ENCODE measurements around the gene DLX5.

- TF ChIP-seq, protein P1, sequence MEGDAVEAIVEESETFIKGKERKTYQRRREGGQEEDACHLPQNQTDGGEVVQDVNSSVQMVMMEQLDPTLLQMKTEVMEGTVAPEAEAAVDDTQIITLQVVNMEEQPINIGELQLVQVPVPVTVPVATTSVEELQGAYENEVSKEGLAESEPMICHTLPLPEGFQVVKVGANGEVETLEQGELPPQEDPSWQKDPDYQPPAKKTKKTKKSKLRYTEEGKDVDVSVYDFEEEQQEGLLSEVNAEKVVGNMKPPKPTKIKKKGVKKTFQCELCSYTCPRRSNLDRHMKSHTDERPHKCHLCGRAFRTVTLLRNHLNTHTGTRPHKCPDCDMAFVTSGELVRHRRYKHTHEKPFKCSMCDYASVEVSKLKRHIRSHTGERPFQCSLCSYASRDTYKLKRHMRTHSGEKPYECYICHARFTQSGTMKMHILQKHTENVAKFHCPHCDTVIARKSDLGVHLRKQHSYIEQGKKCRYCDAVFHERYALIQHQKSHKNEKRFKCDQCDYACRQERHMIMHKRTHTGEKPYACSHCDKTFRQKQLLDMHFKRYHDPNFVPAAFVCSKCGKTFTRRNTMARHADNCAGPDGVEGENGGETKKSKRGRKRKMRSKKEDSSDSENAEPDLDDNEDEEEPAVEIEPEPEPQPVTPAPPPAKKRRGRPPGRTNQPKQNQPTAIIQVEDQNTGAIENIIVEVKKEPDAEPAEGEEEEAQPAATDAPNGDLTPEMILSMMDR (IDR thresholded peaks at IDR 0.05) = no peak
- no peak for TF ChIP-seq ZFX (IDR thresholded peaks at IDR 0.05; ENCODE audit: borderline replicate concordance)
Measured at GRCh38 chr7:96996958-96997511, 27.6 kb downstream of the DLX5 start.

Data from 22Rv1 (cell line).